ENCODE measurements around the gene SPRR5.

The SPRR5 gene

GRCh38 chr1:152986578-152986977 is 39.6 kb downstream of the SPRR5 start:
- DNase-seq = no peak

GRCh38 chr1:152993186-152993585 is 46.2 kb downstream of the SPRR5 start:
- no peak for DNase-seq

- DNase-seq = no peak
Measured at GRCh38 chr1:152995842-152996241, 48.8 kb downstream of the SPRR5 start.

GRCh38 chr1:152996633-152997400 is 49.8 kb downstream of the SPRR5 start:
- DNase-seq = no peak

GRCh38 chr1:152997901-152998300 is 50.9 kb downstream of the SPRR5 start:
- no peak for DNase-seq

GRCh38 chr1:152998476-152998875 is 51.5 kb downstream of the SPRR5 start:
- no peak for DNase-seq
